Vagina (tissue), 2 donors: Measurements from ENCODE around the gene KRT7. TPM values are rescaled to one million over a fixed set of nuclear protein-coding genes. Genes with fewer than 3 reads are reported as not detected.

Experiments used
- DNase-seq, 2 donors: peaks; one replicate each; pipeline ENCODE4 v3.0.0-alpha.2; 2017; ENCODE audit errors: extremely low spot score in 2 of 2
- H3K27ac ChIP-seq: fragments of 200-600 bp; sonication (generic); one replicate; pipeline ENCODE4 v1.5.1; 2019
- H3K27me3 ChIP-seq: fragments of 200-600 bp; sonication (generic); one replicate; pipeline ENCODE4 v1.5.1; 2019
- H3K36me3 ChIP-seq, 2 donors: fragments of 200-600 bp; sonication (generic); one replicate each; pipeline ENCODE4 v1.5.1; 2017 to 2019
- H3K4me1 ChIP-seq: fragments of 200-600 bp; sonication (generic); one replicate; pipeline ENCODE4 v1.5.1; 2019
- H3K4me3 ChIP-seq, 2 donors: fragments of 200-600 bp; sonication (generic); 1 replicate in 1 of 2; 2 replicates in 1 of 2; pipeline ENCODE4 v1.5.1; 2016 to 2019
- H3K9me3 ChIP-seq: fragments of 200-600 bp; sonication (generic); one replicate; pipeline ENCODE4 v1.5.1; 2019
- POLR2A ChIP-seq, 2 donors: fragments of 450-650 bp; IDR thresholded peaks; one replicate each; pipeline ENCODE4 v1.6.1; 2017; ENCODE audit warnings: antibody characterized with exemption in 2 of 2, mild to moderate bottlenecking in 2 of 2, moderate library complexity in 2 of 2
- POLR2AphosphoS5 ChIP-seq, 2 donors: sonication (generic); formaldehyde crosslinking; IDR thresholded peaks; one replicate each; pipeline ENCODE4 v1.9.0; 2017; ENCODE audit warnings: antibody characterized with exemption in 2 of 2, mild to moderate bottlenecking in 2 of 2, low read depth in 1 of 2; ENCODE audit not compliant: insufficient read depth in 1 of 2
- intact Hi-C: fragments of 100-400 bp; cut with DNase I; formaldehyde crosslinking; loops from one replicate; pipeline ENCODE4 v1.15.1; 2023
- total RNA-seq: library from RNA; depleted of rRNA; stranded (reverse); fragments of >200 nt; gene quantifications from one replicate; pipeline ENCODE4 v1.2.3, GENCODE V29; 2016
- TF ChIP-seq, protein P1 (sequence below), 3 experiments: fragments of 450-650 bp in 2 of 3; fragments of 200-600 bp in 1 of 3; sonication (generic) in 1 of 3; IDR thresholded peaks; one replicate each; pipeline ENCODE4 v1.5.1; 2017 to 2019; ENCODE audit warnings: antibody characterized with exemption in 3 of 3, mild to moderate bottlenecking in 2 of 3, moderate library complexity in 2 of 3

KRT7 gene
- total RNA-seq, 1 donor from 2014 or later = 7.6 TPM

DNA sequence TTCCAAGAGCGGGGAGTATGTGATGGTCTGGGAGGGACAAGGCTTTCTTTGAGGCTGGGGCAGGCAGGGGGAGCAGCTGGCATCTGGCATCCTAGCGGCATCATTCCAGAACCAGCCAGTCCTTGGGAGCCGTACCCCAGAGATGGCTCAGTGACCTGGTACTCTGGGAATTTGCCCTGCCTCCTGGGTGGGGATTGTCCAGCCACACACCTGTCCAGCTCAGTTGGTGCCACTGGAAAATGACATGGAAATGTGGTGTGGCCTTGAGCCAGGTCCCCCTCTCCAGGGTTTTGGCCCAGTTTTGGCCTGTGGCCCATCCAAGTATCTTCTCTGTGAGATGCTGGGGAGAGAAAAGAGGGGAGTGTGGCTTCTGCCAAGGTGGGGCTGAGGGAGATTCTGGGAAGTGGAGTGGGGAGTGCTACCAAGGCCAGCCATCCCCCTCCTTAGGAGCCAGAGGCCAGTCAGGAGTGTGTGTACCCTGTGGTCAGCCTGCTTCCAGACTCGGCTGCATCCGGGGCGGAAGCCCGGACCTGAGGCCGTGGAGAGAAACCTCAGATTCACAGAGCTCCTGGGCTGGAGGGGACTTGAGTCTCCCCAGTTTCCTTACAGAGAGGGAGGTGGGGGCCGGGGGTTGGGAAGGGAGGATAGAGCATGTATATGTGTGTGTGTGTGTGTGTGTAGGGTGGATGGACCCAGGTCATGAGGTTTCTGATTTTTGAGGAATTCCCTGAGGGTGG, 26.6 kb upstream of the KRT7 start:
- H3K27ac ChIP-seq = no peak overlapping the region
- no peak overlapping the region for H3K4me3 ChIP-seq
- H3K4me1 ChIP-seq = peaks cover 18% of the 10 kb centered on the region
- intact Hi-C loops = no loop called here
- TF ChIP-seq, protein P1, sequence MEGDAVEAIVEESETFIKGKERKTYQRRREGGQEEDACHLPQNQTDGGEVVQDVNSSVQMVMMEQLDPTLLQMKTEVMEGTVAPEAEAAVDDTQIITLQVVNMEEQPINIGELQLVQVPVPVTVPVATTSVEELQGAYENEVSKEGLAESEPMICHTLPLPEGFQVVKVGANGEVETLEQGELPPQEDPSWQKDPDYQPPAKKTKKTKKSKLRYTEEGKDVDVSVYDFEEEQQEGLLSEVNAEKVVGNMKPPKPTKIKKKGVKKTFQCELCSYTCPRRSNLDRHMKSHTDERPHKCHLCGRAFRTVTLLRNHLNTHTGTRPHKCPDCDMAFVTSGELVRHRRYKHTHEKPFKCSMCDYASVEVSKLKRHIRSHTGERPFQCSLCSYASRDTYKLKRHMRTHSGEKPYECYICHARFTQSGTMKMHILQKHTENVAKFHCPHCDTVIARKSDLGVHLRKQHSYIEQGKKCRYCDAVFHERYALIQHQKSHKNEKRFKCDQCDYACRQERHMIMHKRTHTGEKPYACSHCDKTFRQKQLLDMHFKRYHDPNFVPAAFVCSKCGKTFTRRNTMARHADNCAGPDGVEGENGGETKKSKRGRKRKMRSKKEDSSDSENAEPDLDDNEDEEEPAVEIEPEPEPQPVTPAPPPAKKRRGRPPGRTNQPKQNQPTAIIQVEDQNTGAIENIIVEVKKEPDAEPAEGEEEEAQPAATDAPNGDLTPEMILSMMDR (IDR thresholded peaks at IDR 0.05) = no peak
- TF ChIP-seq POLR2AphosphoS5 (IDR thresholded peaks at IDR 0.05; ENCODE audit: insufficient read depth in 1 of 2, low read depth in 1 of 2) = no peak
- TF ChIP-seq POLR2A (IDR thresholded peaks at IDR 0.05) = no peak
- no peaks in the 10 kb centered on the region for H3K27me3 ChIP-seq
- no peak for DNase-seq
- H3K36me3 ChIP-seq = no peaks in the 10 kb centered on the region
- H3K9me3 ChIP-seq = no peaks in the 10 kb centered on the region

DNA sequence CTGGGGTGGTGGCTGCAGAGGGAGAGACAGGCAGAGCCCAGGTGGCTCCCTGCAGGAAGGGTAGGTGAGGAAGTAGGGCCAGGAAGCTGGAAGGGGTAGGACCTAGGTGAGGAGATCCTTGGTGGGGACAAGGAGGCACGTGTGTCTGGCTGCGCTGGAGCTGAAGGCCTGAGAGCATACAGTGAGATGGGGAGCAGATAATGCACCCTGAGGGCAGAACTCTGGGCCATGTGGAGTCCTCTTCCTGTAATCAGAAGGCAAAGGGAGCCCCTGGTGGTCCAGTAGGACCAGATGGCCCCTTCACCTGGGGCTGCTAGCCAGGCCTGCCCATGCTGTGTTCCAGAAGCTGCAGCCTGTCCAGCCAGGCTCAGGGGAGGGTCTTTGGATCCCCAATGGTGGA, 25.9 kb upstream of the KRT7 start:
- DNase-seq = no peak
- H3K4me3 ChIP-seq = no peak overlapping the region
- intact Hi-C loops = no loop called here
- no peak overlapping the region for H3K27ac ChIP-seq
- no peaks in the 10 kb centered on the region for H3K27me3 ChIP-seq
- peaks cover 15% of the 10 kb centered on the region for H3K4me1 ChIP-seq
- TF ChIP-seq POLR2A (IDR thresholded peaks at IDR 0.05) = no peak
- TF ChIP-seq, protein P1 (IDR thresholded peaks at IDR 0.05) = no peak
- no peak for TF ChIP-seq POLR2AphosphoS5 (IDR thresholded peaks at IDR 0.05; ENCODE audit: insufficient read depth in 1 of 2, low read depth in 1 of 2)
- no peaks in the 10 kb centered on the region for H3K9me3 ChIP-seq
- no peaks in the 10 kb centered on the region for H3K36me3 ChIP-seq

DNA sequence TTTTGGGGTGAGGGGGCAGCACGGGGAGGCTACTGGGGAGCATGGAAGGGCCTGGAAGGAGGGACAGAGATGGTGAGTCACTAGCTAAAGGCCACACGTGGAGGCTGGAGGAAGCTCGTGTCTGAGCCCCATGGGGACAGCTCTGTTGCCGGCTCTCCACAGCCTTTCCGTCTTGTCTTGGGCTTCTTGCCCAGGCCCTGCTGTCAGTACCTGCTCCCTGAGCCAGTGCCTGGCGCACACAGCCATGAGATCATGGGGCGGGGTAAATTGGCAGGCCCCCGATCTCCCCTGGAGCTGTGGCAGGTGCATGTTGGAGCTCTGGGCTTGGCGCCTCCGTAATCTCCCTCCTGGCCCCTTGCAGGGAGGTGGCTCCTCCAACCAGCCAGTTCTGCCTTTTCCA, 25.1 kb upstream of the KRT7 start:
- Histone ChIP-seq H3K27me3 (no peaks in the 10 kb centered on the region), H3K4me1 (peaks cover 8% of the 10 kb centered on the region), H3K4me3 (no peak overlapping the region), H3K36me3 (no peaks in the 10 kb centered on the region), H3K27ac (no peak overlapping the region), H3K9me3 (no peaks in the 10 kb centered on the region)
- TF ChIP-seq, protein P1 (IDR thresholded peaks at IDR 0.05) = no peak
- TF ChIP-seq POLR2AphosphoS5 (IDR thresholded peaks at IDR 0.05; ENCODE audit: insufficient read depth in 1 of 2, low read depth in 1 of 2) = peak; percentile 30 to 81
- intact Hi-C loops = no loop called here
- no peak for DNase-seq

DNA sequence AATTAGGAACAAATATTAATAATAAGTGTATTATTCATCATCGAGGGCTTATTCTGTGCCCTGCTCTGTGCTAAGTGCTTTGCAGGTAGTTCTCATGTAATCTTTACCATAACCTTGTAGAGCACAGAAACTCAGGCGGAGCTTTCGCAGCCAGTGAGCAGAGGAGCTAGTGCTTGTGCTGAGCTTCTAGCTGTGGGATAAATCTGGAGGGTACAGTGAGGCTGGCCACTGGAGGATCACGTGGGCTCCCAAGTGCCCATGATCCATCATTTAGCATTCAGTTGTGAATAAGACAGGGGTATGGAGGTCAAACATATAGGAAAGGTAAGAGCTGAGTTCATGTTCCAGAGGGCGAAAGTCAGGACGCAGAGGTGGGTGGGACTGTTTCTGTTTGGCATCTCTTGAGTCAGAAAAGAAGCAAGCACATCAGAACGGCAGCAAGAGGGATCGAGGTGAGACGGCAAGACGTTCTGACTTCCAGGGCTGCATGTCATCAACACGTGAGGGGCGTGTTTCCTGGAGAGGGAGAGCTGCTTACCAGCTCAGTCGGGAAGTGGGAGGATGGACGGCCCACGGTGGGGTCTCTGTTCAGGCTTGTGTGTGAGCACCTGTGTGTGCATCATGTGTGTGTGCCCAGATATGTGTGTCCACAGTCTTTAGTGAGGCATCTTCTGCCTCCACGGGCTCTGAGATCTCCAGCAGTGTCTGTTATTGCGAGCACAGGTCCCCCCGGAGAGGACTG, 24.4 kb upstream of the KRT7 start:
- DNase-seq = no peak
- Histone ChIP-seq H3K4me1 (peaks cover 5% of the 10 kb centered on the region), H3K27ac (no peak overlapping the region)

More for the DNA sequence above, 24.4 kb upstream of the KRT7 start:
- Histone ChIP-seq H3K4me3 (no peak overlapping the region), H3K9me3 (no peaks in the 10 kb centered on the region), H3K27me3 (no peaks in the 10 kb centered on the region), H3K36me3 (no peaks in the 10 kb centered on the region)
- intact Hi-C loops = no loop called here
- TF ChIP-seq, protein P1 (IDR thresholded peaks at IDR 0.05) = no peak
- TF ChIP-seq POLR2A (IDR thresholded peaks at IDR 0.05) (no peak), POLR2AphosphoS5 (IDR thresholded peaks at IDR 0.05; ENCODE audit: insufficient read depth in 1 of 2, low read depth in 1 of 2) (no peak)
